Measurements from ENCODE around the gene PRDM2.
"Not testable (repeated sequence)": the region's sequence is repeated elsewhere in the genome, so short reads cannot be mapped to it uniquely, and the experiment has no call there.

The PRDM2 gene

DNA sequence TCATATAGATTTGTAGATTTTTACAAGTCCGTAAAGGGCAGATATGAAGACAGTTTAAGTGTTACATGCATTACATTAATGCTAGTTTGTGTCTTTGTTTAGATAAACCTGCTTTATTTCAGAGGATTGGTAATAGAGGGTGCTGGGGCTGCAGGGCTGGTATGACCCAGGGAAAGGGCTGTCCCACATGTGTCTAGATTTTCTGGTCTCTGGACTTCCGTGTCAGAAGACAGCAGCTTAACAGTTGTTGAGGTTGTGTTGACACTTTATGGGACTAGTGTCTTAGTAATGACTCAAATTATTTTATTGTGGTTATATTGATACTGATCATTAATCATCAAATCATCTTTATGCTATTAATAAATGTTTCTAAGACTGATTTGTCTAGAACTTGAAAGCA, 10.1 kb downstream of the PRDM2 start:
- Histone ChIP-seq H3K27ac (ENCODE audit: extremely low read depth, low read depth, low read length) (no peak overlapping the region), H3K36me3 (ENCODE audit: control insufficient read depth in 2 of 2, insufficient read depth in 1 of 2, low read length in 2 of 2) (no peaks in the 10 kb centered on the region), H3K9me3 (ENCODE audit: control insufficient read depth, insufficient read depth, low read depth, low read length) (no peaks in the 10 kb centered on the region), H3K4me1 (ENCODE audit: control insufficient read depth, insufficient read depth, low read length) (peaks cover 7% of the 10 kb centered on the region; the same call in 1 of the 2 replicates), H3K4me3 (ENCODE audit: low read depth, low read length) (no peak overlapping the region)
- ChIA-PET CTCF (interaction anchor here (1.4 kb wide), 1 partner anchor 9 kb away, joined by 4 read pairs; no protein-coding TSS in a partner anchor), POLR2A (no interaction called here)
- TF ChIP-seq TCF7L2 (IDR thresholded peaks at IDR 0.05; ENCODE audit: borderline replicate concordance, low read depth, low read length) (no peak), ZNF23 (tag by site-specific recombination; IDR thresholded peaks at IDR 0.05; ENCODE audit: borderline replicate concordance) (no peak), ZNF335 (tag by site-specific recombination; conservative IDR thresholded peaks at IDR 0.05) (no peak)
- TF ChIP-seq, protein P1, sequence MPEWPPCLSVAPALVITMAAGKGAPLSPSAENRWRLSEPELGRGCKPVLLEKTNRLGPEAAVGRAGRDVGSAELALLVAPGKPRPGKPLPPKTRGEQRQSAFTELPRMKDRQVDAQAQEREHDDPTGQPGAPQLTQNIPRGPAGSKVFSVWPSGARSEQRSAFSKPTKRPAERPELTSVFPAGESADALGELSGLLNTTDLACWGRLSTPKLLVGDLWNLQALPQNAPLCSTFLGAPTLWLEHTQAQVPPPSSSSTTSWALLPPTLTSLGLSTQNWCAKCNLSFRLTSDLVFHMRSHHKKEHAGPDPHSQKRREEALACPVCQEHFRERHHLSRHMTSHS (tag by site-specific recombination; IDR thresholded peaks at IDR 0.05): no peak
- TF ChIP-seq, protein P2, sequence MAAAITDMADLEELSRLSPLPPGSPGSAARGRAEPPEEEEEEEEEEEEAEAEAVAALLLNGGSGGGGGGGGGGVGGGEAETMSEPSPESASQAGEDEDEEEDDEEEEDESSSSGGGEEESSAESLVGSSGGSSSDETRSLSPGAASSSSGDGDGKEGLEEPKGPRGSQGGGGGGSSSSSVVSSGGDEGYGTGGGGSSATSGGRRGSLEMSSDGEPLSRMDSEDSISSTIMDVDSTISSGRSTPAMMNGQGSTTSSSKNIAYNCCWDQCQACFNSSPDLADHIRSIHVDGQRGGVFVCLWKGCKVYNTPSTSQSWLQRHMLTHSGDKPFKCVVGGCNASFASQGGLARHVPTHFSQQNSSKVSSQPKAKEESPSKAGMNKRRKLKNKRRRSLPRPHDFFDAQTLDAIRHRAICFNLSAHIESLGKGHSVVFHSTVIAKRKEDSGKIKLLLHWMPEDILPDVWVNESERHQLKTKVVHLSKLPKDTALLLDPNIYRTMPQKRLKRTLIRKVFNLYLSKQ (tag by site-specific recombination; IDR thresholded peaks at IDR 0.05; ENCODE audit: borderline replicate concordance): no peak

DNA sequence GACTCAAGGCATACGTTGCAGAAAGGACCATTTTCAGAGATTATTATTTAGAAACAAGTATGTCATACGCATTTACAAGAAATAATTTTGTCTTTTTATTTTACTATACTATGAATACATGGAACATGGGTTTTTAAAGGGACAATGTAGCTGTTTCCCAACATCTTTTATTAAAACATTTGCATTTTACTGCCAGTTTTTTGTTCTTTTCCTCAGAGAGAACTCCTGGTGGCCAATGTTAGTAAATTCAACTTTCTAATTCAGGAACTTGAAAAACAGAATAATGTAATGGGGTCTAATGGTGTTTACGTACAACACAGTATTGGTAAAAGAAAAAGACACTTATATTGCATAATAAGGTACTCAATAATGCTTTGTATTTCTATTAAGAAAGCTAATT, 14.9 kb downstream of the PRDM2 start:
- ChIA-PET CTCF (interaction anchor here (0.7 to 1.6 kb wide), 5 partner anchors 11 to 19 kb away, joined by 3 to 9 read pairs (median 5); no protein-coding TSS in a partner anchor), POLR2A (interaction anchor here (1.3 kb wide), 1 partner anchor 34 kb away, joined by 4 read pairs; no protein-coding TSS in a partner anchor)
- Histone ChIP-seq H3K9me3 (ENCODE audit: control insufficient read depth, insufficient read depth, low read depth, low read length) (no peaks in the 10 kb centered on the region), H3K36me3 (ENCODE audit: control insufficient read depth in 2 of 2, insufficient read depth in 1 of 2, low read length in 2 of 2) (no peaks in the 10 kb centered on the region), H3K4me1 (ENCODE audit: control insufficient read depth, insufficient read depth, low read length) (peaks cover 2% of the 10 kb centered on the region; the same call in 1 of the 2 replicates), H3K4me3 (ENCODE audit: low read depth, low read length) (no peak overlapping the region), H3K27ac (ENCODE audit: extremely low read depth, low read depth, low read length) (no peak overlapping the region)
- no peak for TF ChIP-seq ZNF311 (tag by site-specific recombination; IDR thresholded peaks at IDR 0.05; ENCODE audit: borderline replicate concordance)
- TF ChIP-seq, protein P3, sequence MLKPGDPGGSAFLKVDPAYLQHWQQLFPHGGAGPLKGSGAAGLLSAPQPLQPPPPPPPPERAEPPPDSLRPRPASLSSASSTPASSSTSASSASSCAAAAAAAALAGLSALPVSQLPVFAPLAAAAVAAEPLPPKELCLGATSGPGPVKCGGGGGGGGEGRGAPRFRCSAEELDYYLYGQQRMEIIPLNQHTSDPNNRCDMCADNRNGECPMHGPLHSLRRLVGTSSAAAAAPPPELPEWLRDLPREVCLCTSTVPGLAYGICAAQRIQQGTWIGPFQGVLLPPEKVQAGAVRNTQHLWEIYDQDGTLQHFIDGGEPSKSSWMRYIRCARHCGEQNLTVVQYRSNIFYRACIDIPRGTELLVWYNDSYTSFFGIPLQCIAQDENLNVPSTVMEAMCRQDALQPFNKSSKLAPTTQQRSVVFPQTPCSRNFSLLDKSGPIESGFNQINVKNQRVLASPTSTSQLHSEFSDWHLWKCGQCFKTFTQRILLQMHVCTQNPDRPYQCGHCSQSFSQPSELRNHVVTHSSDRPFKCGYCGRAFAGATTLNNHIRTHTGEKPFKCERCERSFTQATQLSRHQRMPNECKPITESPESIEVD (tag by site-specific recombination; IDR thresholded peaks at IDR 0.05): 0 out of 2 replicates have a peak, but pooled peaks have one; percentile 42
- TF ChIP-seq ZFP37 (tag by site-specific recombination; IDR thresholded peaks at IDR 0.05): no peak
- no peak for TF ChIP-seq HOXC10 (CRISPR knock-in tag; IDR thresholded peaks at IDR 0.05)
- no peak for TF ChIP-seq ZNF146 (tag by site-specific recombination; IDR thresholded peaks at IDR 0.05)

DNA sequence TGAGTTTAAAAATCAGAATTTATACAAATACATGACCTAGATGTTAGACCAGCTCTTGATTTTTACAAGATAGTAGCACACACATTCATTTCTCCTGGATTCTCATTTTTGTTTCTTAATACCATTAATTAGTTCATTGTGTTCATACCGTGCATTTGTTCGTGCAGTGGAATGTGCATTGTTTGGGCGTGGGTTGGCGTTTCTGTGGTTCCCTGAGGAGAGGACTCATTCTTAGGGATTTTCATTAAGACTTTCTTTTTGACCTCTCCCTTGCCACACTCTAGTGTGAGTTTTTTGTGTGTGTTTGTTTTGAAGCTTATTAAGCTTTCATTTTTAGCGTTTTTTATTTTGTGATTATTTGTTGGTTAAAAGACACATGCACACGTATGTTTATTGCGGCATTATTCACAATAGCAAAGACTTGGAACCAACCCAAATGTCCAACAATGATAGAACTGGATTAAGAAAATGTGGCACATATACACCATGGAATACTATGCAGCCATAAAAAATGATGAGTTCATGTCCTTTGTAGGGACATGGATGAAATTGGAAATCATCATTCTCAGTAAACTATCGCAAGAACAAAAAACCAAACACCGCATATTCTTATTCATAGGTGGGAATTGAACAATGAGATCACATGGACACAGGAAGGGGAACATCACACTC, 15.8 kb downstream of the PRDM2 start:
- not testable (repeated sequence) for H3K9me3 ChIP-seq (ENCODE audit: control insufficient read depth, insufficient read depth, low read depth, low read length); H3K36me3 ChIP-seq (ENCODE audit: control insufficient read depth in 2 of 2, insufficient read depth in 1 of 2, low read length in 2 of 2); H3K4me1 ChIP-seq (ENCODE audit: control insufficient read depth, insufficient read depth, low read length); H3K4me3 ChIP-seq (ENCODE audit: low read depth, low read length); H3K27ac ChIP-seq (ENCODE audit: extremely low read depth, low read depth, low read length)
- ChIA-PET CTCF (interaction anchor here (0.6 to 1.6 kb wide), 8 partner anchors 10 to 295 kb away, joined by 3 to 9 read pairs (median 4); no protein-coding TSS in a partner anchor), POLR2A (interaction anchor here (1.3 kb wide), 1 partner anchor 34 kb away, joined by 4 read pairs; no protein-coding TSS in a partner anchor)
- TF ChIP-seq, protein P4, sequence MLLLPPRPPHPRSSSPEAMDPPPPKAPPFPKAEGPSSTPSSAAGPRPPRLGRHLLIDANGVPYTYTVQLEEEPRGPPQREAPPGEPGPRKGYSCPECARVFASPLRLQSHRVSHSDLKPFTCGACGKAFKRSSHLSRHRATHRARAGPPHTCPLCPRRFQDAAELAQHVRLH (tag by site-specific recombination; IDR thresholded peaks at IDR 0.05): peak; percentile 62
- TF ChIP-seq ZNF146 (tag by site-specific recombination; IDR thresholded peaks at IDR 0.05): peak; percentile 95

All from HEK293 (cell line).